Measurements from ENCODE around the gene GP1BA.

- TF ChIP-seq POLR2A (IDR thresholded peaks at IDR 0.05; ENCODE audit: low read depth, low read length) (no peak), TAF1 (IDR thresholded peaks at IDR 0.05; ENCODE audit: borderline replicate concordance, low read depth, low read length) (no peak)
Observed at GRCh38 chr17:4982305-4982704, 50.2 kb downstream of the GP1BA start.

Measured in GM12892 (cell line).